H1 (cell line): ENCODE data around the gene C20orf202.

Source experiments
- ASH2L ChIP-seq: fragments of 200-600, 300-600 bp; sonication (generic); IDR thresholded peaks from one replicate; pipeline ENCODE4 v1.7.1; 2017; ENCODE audit warnings: low read length
- CHD1 ChIP-seq: IDR thresholded peaks from 2 replicates; pipeline ENCODE4 v1.6.1; 2012; ENCODE audit warnings: low read depth, low read length, improper control_type of control experiment
- EP300 ChIP-seq, 2 experiments: IDR thresholded peaks; 1 replicate in 1 of 2; 2 replicates in 1 of 2; pipeline ENCODE4 v1.6.1; 2011 to 2012; ENCODE audit warnings: low read depth in 2 of 2, low read length in 2 of 2, mild to moderate bottlenecking in 2 of 2, borderline replicate concordance in 1 of 2, inconsistent platforms in 1 of 2, moderate library complexity in 1 of 2
- FOSL1 ChIP-seq: IDR thresholded peaks from 2 replicates; pipeline ENCODE4 v1.6.1; 2011; ENCODE audit warnings: mild to moderate bottlenecking, low read depth, low read length, moderate library complexity; ENCODE audit not compliant: insufficient read depth
- POLR2A ChIP-seq, 2 experiments: IDR thresholded peaks; 1 replicate in 1 of 2; 2 replicates in 1 of 2; pipeline ENCODE4 v1.6.1; 2011; ENCODE audit warnings: low read depth in 2 of 2, low read length in 2 of 2, mild to moderate bottlenecking in 2 of 2; ENCODE audit errors: control extremely low read depth in 1 of 2
- POLR2AphosphoS5 ChIP-seq: IDR thresholded peaks from 2 replicates; pipeline ENCODE4 v1.6.1; 2011; ENCODE audit warnings: low read depth, low read length
- RFX5 ChIP-seq: IDR thresholded peaks from 2 replicates; pipeline ENCODE4 v1.6.1; 2011; ENCODE audit warnings: low read depth, low read length, improper control_type of control experiment, borderline replicate concordance
- RXRA ChIP-seq: IDR thresholded peaks from 2 replicates; pipeline ENCODE4 v1.6.1; 2011; ENCODE audit warnings: low read depth, mild to moderate bottlenecking, low read length, moderate library complexity; ENCODE audit not compliant: insufficient read depth
- SRF ChIP-seq: IDR thresholded peaks from 2 replicates; pipeline ENCODE4 v1.6.1; 2011; ENCODE audit warnings: mild to moderate bottlenecking, low read depth, low read length, moderate library complexity
- TBP ChIP-seq: IDR thresholded peaks from 2 replicates; pipeline ENCODE4 v1.6.1; 2011; ENCODE audit warnings: low read depth, low read length, improper control_type of control experiment
- TCF12 ChIP-seq: IDR thresholded peaks from 2 replicates; pipeline ENCODE4 v1.6.1; 2011; ENCODE audit warnings: low read depth, mild to moderate bottlenecking, low read length
- TF ChIP-seq, protein P1 (sequence below), 3 experiments: IDR thresholded peaks; 1 replicate in 2 of 3; 2 replicates in 1 of 3; pipeline versions ENCODE4 v1.5.1 to v1.6.1; 2011; ENCODE audit warnings: low read length in 3 of 3, mild to moderate bottlenecking in 3 of 3, inconsistent platforms in 2 of 3, low read depth in 1 of 3, moderate library complexity in 1 of 3; ENCODE audit not compliant: insufficient read depth in 1 of 3; ENCODE audit errors: control extremely low read depth in 1 of 3
- TF ChIP-seq, protein P2 (sequence below): IDR thresholded peaks from 2 replicates; pipeline ENCODE4 v1.6.1; 2012; ENCODE audit warnings: inconsistent platforms

DNA sequence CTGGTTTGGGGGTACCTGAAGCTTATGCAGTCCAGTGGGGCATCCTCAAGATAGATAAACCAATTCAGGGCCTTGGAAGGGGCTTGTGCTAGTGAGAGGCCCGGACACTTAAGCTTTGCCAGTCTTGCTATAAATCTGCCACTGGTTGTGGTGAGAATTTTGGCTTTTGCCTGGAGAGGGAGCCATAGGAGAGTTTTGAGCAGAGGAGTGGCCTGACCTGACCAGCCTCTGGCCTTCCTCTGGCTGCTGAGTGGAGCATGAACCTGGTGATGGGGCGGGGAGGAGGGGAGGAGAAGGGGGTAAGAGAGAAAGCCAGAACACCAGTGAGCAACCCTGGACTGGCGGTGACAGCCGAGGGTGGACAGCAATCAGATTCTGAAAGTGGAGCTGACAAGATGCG is 25.6 kb upstream of the C20orf202 start:
- TF ChIP-seq RXRA (no peak), POLR2A (IDR thresholded peaks at IDR 0.05; ENCODE audit: control extremely low read depth in 1 of 2, low read depth in 2 of 2, low read length in 2 of 2) (no peak), ASH2L (no peak), POLR2AphosphoS5 (no peak), CHD1 (no peak), TBP (no peak), TCF12 (no peak), RFX5 (no peak), SRF (no peak), EP300 (IDR thresholded peaks at IDR 0.05; ENCODE audit: borderline replicate concordance in 1 of 2, low read depth in 2 of 2, low read length in 2 of 2) (no peak), FOSL1 (no peak)
- TF ChIP-seq, protein P1, sequence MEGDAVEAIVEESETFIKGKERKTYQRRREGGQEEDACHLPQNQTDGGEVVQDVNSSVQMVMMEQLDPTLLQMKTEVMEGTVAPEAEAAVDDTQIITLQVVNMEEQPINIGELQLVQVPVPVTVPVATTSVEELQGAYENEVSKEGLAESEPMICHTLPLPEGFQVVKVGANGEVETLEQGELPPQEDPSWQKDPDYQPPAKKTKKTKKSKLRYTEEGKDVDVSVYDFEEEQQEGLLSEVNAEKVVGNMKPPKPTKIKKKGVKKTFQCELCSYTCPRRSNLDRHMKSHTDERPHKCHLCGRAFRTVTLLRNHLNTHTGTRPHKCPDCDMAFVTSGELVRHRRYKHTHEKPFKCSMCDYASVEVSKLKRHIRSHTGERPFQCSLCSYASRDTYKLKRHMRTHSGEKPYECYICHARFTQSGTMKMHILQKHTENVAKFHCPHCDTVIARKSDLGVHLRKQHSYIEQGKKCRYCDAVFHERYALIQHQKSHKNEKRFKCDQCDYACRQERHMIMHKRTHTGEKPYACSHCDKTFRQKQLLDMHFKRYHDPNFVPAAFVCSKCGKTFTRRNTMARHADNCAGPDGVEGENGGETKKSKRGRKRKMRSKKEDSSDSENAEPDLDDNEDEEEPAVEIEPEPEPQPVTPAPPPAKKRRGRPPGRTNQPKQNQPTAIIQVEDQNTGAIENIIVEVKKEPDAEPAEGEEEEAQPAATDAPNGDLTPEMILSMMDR (IDR thresholded peaks at IDR 0.05; ENCODE audit: control extremely low read depth in 1 of 3, insufficient read depth in 1 of 3, low read depth in 1 of 3, low read length in 3 of 3), result peak; percentile 37 to 64 (median 59)
- TF ChIP-seq, protein P2, sequence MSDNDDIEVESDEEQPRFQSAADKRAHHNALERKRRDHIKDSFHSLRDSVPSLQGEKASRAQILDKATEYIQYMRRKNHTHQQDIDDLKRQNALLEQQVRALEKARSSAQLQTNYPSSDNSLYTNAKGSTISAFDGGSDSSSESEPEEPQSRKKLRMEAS, result no peak
